ENCODE measurements around the gene FGFR3. TPM values are rescaled to one million over a fixed set of nuclear protein-coding genes. Genes with fewer than 3 reads are reported as not detected.

Gene FGFR3
- total RNA-seq, 3 donors from 2014 or later = 25.5 to 79.1 (median 31.2) TPM

DNA sequence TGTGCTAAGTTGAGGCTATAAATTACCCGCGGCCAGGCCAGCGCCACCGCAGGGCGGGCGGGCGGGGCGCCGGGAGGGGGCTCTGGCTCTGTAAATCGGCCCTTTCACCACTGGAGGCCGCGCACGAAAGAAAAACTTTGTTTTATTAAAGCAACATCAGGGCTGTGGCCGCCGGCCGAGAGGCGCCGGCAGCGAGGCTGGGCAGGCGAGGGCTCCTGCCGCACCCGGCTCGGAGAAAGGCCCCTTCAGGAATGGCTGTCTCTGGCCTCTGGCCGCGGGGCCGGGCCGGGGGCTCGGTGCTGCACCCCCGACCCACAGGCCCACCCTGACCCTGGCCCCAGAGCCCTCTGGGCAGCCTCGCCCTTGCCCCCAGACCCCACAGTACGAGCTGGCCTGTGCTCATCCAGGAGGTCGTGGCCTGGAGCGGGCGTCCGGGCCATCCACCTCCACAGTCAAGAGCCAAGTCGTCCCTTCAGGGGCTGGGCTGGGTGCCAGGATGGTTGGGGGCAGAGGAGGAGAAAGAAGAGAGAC, 29.5 kb upstream of the FGFR3 start:
- no peaks in the 10 kb centered on the region for H3K36me3 ChIP-seq (ENCODE audit: low read depth)
- TF ChIP-seq CTCF (IDR thresholded peaks at IDR 0.05) = no peak
- ATAC-seq = peak; percentile 52

GRCh38 chr4:1764670-1765069, 28.4 kb upstream of the FGFR3 start:
- Histone ChIP-seq H3K36me3 (ENCODE audit: low read depth) (no peaks in the 10 kb centered on the region), H3K4me3 (no peak overlapping the region), H3K4me1 (ENCODE audit: low read depth) (peaks cover 24% of the 10 kb centered on the region), H3K9me3 (no peaks in the 10 kb centered on the region)
- no peak for TF ChIP-seq CTCF (IDR thresholded peaks at IDR 0.05)
- DNase-seq (no peak), ATAC-seq (no peak)
- intact Hi-C loops (cut with DNase I, micrococcal nuclease) = no loop called here

More for the DNA sequence above, 29.5 kb upstream of the FGFR3 start:
- peak in 1 of 3 donors; percentile 53 for DNase-seq
- H3K4me1 ChIP-seq (ENCODE audit: low read depth) = peaks cover 24% of the 10 kb centered on the region
- H3K4me3 ChIP-seq = no peak overlapping the region
- no peaks in the 10 kb centered on the region for H3K9me3 ChIP-seq
- intact Hi-C loops (cut with DNase I, micrococcal nuclease) = no loop called here

DNA sequence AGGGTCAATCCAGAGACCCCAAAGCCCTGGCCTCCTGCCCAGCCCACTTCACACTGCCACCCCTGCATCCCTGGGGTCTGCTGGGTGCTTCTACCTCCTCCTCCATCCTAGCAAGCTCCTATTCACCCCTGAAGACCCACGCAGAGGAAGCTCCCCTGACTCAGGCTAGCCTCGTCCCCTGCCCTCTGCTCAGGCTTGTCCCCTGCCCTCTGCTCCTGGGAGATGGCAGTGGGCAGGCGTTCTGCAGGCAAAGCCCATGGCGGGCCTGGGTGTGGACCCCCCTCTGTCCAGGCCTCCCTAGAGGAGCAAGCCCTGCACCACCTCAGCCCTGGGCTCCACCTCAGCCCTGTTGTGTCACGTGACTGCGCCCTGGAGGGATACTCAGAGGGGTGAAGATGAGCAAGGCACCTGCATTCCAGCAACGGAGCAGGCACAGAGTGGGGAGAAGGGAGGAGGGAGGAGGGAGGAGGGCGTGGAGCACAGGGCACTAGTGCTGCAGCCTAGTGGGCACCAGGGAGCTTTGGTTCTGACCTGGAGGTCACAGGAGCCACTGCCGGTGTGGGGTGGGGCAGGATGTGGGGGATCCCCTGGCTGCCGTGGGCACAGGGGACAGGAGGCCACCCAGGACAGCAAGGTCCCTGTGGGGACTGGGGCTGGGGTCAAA, 27.6 kb upstream of the FGFR3 start:
- no peak for DNase-seq
- no peak for ATAC-seq
- TF ChIP-seq CTCF (IDR thresholded peaks at IDR 0.05) = no peak
- H3K4me1 ChIP-seq (ENCODE audit: low read depth) = peaks cover 24% of the 10 kb centered on the region
- no peak overlapping the region for H3K4me3 ChIP-seq
- no peaks in the 10 kb centered on the region for H3K36me3 ChIP-seq (ENCODE audit: low read depth)
- intact Hi-C loops (cut with DNase I, micrococcal nuclease) = no loop called here
- no peaks in the 10 kb centered on the region for H3K9me3 ChIP-seq

GRCh38 chr4:1766106-1767060, 26.7 kb upstream of the FGFR3 start:
- Histone ChIP-seq H3K9me3 (no peaks in the 10 kb centered on the region), H3K36me3 (ENCODE audit: low read depth) (no peaks in the 10 kb centered on the region), H3K4me1 (ENCODE audit: low read depth) (peaks cover 24% of the 10 kb centered on the region), H3K4me3 (no peak overlapping the region)
- no peak for DNase-seq
- TF ChIP-seq CTCF (IDR thresholded peaks at IDR 0.05) = no peak
- intact Hi-C loops (cut with DNase I, micrococcal nuclease) = no loop called here
- ATAC-seq = no peak

DNA sequence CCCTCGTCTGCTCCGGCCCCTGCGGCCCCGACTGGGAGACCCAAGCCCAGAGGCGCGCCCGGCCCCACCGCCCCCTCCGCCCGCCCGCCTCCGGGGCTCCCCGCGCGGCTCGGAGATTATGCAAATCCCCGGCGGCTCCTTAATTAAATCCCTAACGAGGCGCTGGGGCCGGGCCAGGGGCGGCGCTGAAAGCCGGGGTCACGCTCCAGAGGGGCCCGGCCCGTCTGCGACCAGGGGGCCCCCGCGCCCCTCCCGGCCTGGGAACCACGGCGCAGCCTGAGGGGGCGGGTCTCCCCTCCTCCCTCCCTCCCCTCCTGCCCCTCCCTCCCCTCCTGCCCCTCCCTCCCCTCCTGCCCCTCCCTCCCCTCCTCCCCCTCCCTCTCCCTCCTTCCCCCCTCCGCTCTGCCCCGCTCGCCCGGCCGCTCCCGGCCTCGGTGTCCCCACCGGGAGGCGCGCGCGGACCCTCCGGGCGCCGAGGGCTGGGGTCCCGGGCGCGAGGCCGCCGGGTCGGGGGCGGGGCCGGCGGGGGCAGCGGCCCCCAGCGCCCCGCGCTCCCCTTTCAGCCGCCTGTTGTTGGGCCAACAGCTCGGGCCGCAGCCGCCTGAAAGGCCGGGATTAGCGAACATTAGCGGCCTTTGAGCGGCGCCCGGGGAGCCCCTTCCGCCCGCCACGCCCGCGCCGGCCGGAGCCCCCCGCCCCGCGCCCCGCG, 25.9 kb upstream of the FGFR3 start:
- no peak for DNase-seq
- H3K4me3 ChIP-seq = no peak overlapping the region
- no peaks in the 10 kb centered on the region for H3K9me3 ChIP-seq
- TF ChIP-seq CTCF (IDR thresholded peaks at IDR 0.05) = no peak
- intact Hi-C loops (cut with DNase I, micrococcal nuclease) = no loop called here
- H3K36me3 ChIP-seq (ENCODE audit: low read depth) = no peaks in the 10 kb centered on the region
- peaks cover 24% of the 10 kb centered on the region for H3K4me1 ChIP-seq (ENCODE audit: low read depth)
- ATAC-seq = no peak

Data from mucosa of descending colon (tissue), 3 donors.